DLD1 (cell line): ENCODE data around the gene CACNA1B.
"Not testable (repeated sequence)": the region's sequence is repeated elsewhere in the genome, so short reads cannot be mapped to it uniquely, and the experiment has no call there.

Source experiments
- in situ Hi-C: cut with HindIII; loops from 2 replicates; pipeline ENCODE4 v1.10.0; 2017; ENCODE audit warnings: low sequenced_read_pairs

Gene CACNA1B

GRCh38 chr9:138010861-138011260 lies 133.3 kb downstream of the CACNA1B start:
- in situ Hi-C loops: no loop called here

GRCh38 chr9:138011951-138012500 lies 134.4 kb downstream of the CACNA1B start:
- in situ Hi-C loops: no loop called here

- in situ Hi-C loops: no loop called here
These were observed 135.7 kb downstream of the CACNA1B start for GRCh38 chr9:138013273-138013672.

GRCh38 chr9:138013836-138014562 lies 136.4 kb downstream of the CACNA1B start:
- in situ Hi-C loops: no loop called here

GRCh38 chr9:138014563-138014945 lies 137.0 kb downstream of the CACNA1B start:
- in situ Hi-C loops: no loop called here

- in situ Hi-C loops: no loop called here
These were observed 137.6 kb downstream of the CACNA1B start for GRCh38 chr9:138015021-138015829.

- in situ Hi-C loops: no loop called here
These were observed 139.0 kb downstream of the CACNA1B start for GRCh38 chr9:138016406-138017187.

- in situ Hi-C loops: no loop called here
These were observed 139.6 kb downstream of the CACNA1B start for GRCh38 chr9:138017200-138017599.

- in situ Hi-C loops: not testable (repeated sequence)
These were observed 141.9 kb downstream of the CACNA1B start for GRCh38 chr9:138019514-138019913.

- in situ Hi-C loops: no loop called here
These were observed 142.7 kb downstream of the CACNA1B start for GRCh38 chr9:138020120-138020794.

GRCh38 chr9:138020795-138021182 lies 143.2 kb downstream of the CACNA1B start:
- in situ Hi-C loops: no loop called here

- in situ Hi-C loops: no loop called here
These were observed 143.9 kb downstream of the CACNA1B start for GRCh38 chr9:138021251-138022056.

- in situ Hi-C loops: no loop called here
These were observed 144.6 kb downstream of the CACNA1B start for GRCh38 chr9:138022121-138022741.

- in situ Hi-C loops: no loop called here
These were observed 145.3 kb downstream of the CACNA1B start for GRCh38 chr9:138022756-138023393.

GRCh38 chr9:138023394-138024124 lies 146.0 kb downstream of the CACNA1B start:
- in situ Hi-C loops: no loop called here

GRCh38 chr9:138024131-138024530 lies 146.5 kb downstream of the CACNA1B start:
- in situ Hi-C loops: no loop called here

GRCh38 chr9:138024831-138025291 lies 147.3 kb downstream of the CACNA1B start:
- in situ Hi-C loops: no loop called here

- in situ Hi-C loops: no loop called here
These were observed 147.8 kb downstream of the CACNA1B start for GRCh38 chr9:138025417-138025816.
